K562 (cell line): ENCODE results near the gene CLEC2D. TPM values are rescaled to one million over a fixed set of nuclear protein-coding genes. Genes with fewer than 3 reads are reported as not detected.

Experiments
- ATAC-seq: fragments of 200-7000 bp; cut with Tn5 transposase; 3 replicates; pipeline ENCODE4 v1.9.1; 2020; ENCODE audit warnings: moderate library complexity
- BruUV-seq: library from RNA; stranded (reverse); fragments of 400-500 nt; replicated peaks from 2 replicates; lab custom pipeline; 2021; lab: Mats Ljungman, UMichigan
- CTCF ChIA-PET: fragments of 300-600 bp; formaldehyde crosslinking; extraction: SDS; loops from one replicate; lab custom pipeline; 2021; ENCODE audit warnings: low intra/inter-chr PET ratio; lab: Yijun Ruan, JAX
- POLR2A ChIA-PET: fragments of 300-600, 350-650 bp; sonication (Branson Sonifier 250); formaldehyde crosslinking; extraction: SDS; loops from one replicate; lab custom pipeline; 2021; ENCODE audit warnings: antibody characterized with exemption, inconsistent platforms; lab: Yijun Ruan, JAX
- DNase-seq, 4 experiments: peaks; one replicate each; pipeline versions ENCODE4 v3.0.0 to v3.0.0-alpha.2; 2011 to 2018; ENCODE audit warnings: low spot score in 3 of 4, mixed read lengths in 3 of 4; ENCODE audit errors: extremely low read depth in 1 of 4
- FAIRE-seq: peaks from 2 replicates; lab custom pipeline; 2011; peaks lifted over from hg19 to GRCh38; lab: Jason Lieb, UNC
- H2AFZ ChIP-seq: 2 replicates; pipeline ENCODE4 v1.6.0; 2011; ENCODE audit warnings: low read depth, low read length, control low read depth, inconsistent platforms
- H3K27ac ChIP-seq: fragments of 200-600 bp; 3 replicates; pipeline ENCODE4 v1.8.0; 2011; ENCODE audit warnings: low read depth, mild to moderate bottlenecking, control low read depth, inconsistent platforms, low read length, moderate library complexity, mixed read lengths; ENCODE audit errors: extremely low read depth
- H3K27me3 ChIP-seq, 2 experiments: fragments of 300-600 bp in 1 of 2; 2 replicates in 1 of 2; 3 replicates in 1 of 2; pipeline versions ENCODE4 v1.6.0 to v1.8.0; 2011; ENCODE audit warnings: inconsistent platforms in 2 of 2, low read length in 2 of 2, mild to moderate bottlenecking in 1 of 2, mixed read lengths in 1 of 2, moderate library complexity in 1 of 2; ENCODE audit not compliant: control insufficient read depth in 2 of 2, insufficient read depth in 2 of 2
- H3K36me3 ChIP-seq: fragments of 300-600 bp; 3 replicates; pipeline ENCODE4 v1.8.0; 2011; ENCODE audit warnings: mild to moderate bottlenecking, low read length, inconsistent platforms; ENCODE audit not compliant: control insufficient read depth, insufficient read depth
- H3K4me1 ChIP-seq, 2 experiments: fragments of 200-600 bp in 1 of 2; replicated peaks in 1 of 2; 2 replicates in 1 of 2; 3 replicates in 1 of 2; pipeline versions ENCODE4 v1.5.1 to v1.8.0; 2011; ENCODE audit warnings: inconsistent platforms in 2 of 2, low read length in 2 of 2, mild to moderate bottlenecking in 1 of 2, mixed read lengths in 1 of 2, moderate library complexity in 1 of 2; ENCODE audit not compliant: control insufficient read depth in 2 of 2, insufficient read depth in 2 of 2
- H3K4me2 ChIP-seq: 2 replicates; pipeline ENCODE4 v1.6.1; 2011; ENCODE audit warnings: low read length, control low read depth, inconsistent platforms, mixed read lengths; ENCODE audit not compliant: insufficient read depth
- H3K4me3 ChIP-seq: fragments of 200-600 bp; sonication (generic), shearing (Covaris generic); 2 replicates; pipeline ENCODE4 v1.5.1; 2016; ENCODE audit warnings: control low read depth, inconsistent platforms
- H3K79me2 ChIP-seq: fragments of 200-600 bp; 3 replicates; pipeline ENCODE4 v1.8.0; 2011; ENCODE audit warnings: low read length, inconsistent platforms; ENCODE audit not compliant: control insufficient read depth, insufficient read depth
- H3K9ac ChIP-seq, 2 experiments: 2 replicates each; pipeline versions ENCODE4 v1.6.0 to v1.6.1; 2011; ENCODE audit warnings: low read depth in 2 of 2, low read length in 2 of 2, control low read depth in 1 of 2, inconsistent platforms in 1 of 2, mild to moderate bottlenecking in 1 of 2, mixed read lengths in 1 of 2; ENCODE audit not compliant: insufficient read depth in 1 of 2
- H3K9me1 ChIP-seq: one replicate; pipeline ENCODE4 v1.6.0; 2011; ENCODE audit warnings: inconsistent platforms, mild to moderate bottlenecking, low read length, moderate library complexity; ENCODE audit not compliant: control insufficient read depth, insufficient read depth
- H3K9me3 ChIP-seq: replicated peaks from 2 replicates; pipeline ENCODE4 v1.5.1; 2011; ENCODE audit warnings: low read depth, low read length, inconsistent platforms; ENCODE audit not compliant: control insufficient read depth, insufficient read depth
- H4K20me1 ChIP-seq: replicated peaks from 2 replicates; pipeline ENCODE4 v1.6.1; 2011; ENCODE audit warnings: low read length, inconsistent platforms, mixed read lengths; ENCODE audit not compliant: control insufficient read depth, insufficient read depth
- BACH1 ChIP-seq: fragments of 200-800 bp; sonication (Bioruptor generic); IDR thresholded peaks from 2 replicates; pipeline ENCODE4 v1.6.1; 2016; ENCODE audit warnings: missing genetic modification characterization, missing compliant biosample characterization
- CHD1 ChIP-seq: fragments of 200-600 bp; sonication (generic); IDR thresholded peaks from one replicate; pipeline ENCODE4 v1.6.1; 2012; ENCODE audit warnings: mild to moderate bottlenecking, moderate library complexity, low read length, inconsistent platforms
- ETV1 ChIP-seq: fragments of 450-650 bp; conservative IDR thresholded peaks from 2 replicates; pipeline ENCODE4 v1.6.1; 2016; ENCODE audit warnings: missing genetic modification characterization, control low read depth, low read depth, missing compliant biosample characterization
- NFIC ChIP-seq: fragments of 450-650 bp; IDR thresholded peaks from 2 replicates; pipeline ENCODE4 v1.6.1; 2017; ENCODE audit warnings: mild to moderate bottlenecking, inconsistent platforms
- SMARCB1 ChIP-seq: IDR thresholded peaks from 2 replicates; pipeline ENCODE4 v1.6.1; 2011; ENCODE audit warnings: improper control_type of control experiment, low read depth; ENCODE audit not compliant: insufficient read length
- TARDBP ChIP-seq: fragments of 450-650 bp; IDR thresholded peaks from 2 replicates; pipeline ENCODE4 v1.6.1; 2016
- TBP ChIP-seq: optimal IDR thresholded peaks from 2 replicates; pipeline ENCODE3; 2011; ENCODE audit warnings: low read depth, low read length, improper control_type of control experiment
- ZNF766 ChIP-seq: fragments of 200-800 bp; sonication (Bioruptor generic); conservative IDR thresholded peaks from 2 replicates; pipeline ENCODE4 v1.6.1; 2016; ENCODE audit warnings: missing genetic modification characterization, missing compliant biosample characterization
- ZSCAN29 ChIP-seq: fragments of 450-650 bp; IDR thresholded peaks from 2 replicates; pipeline ENCODE4 v1.6.1; 2017
- WGBS: fragments of 100-300 bp; shearing (Covaris generic); methylation state at CpG from one replicate; pipeline ENCODE4 v1.1.6; 2016; ENCODE audit warnings: low coverage, mixed read lengths; ENCODE audit not compliant: insufficient coverage; ENCODE audit errors: missing lambda C conversion rate; 5-methylcytosine and 5-hydroxymethylcytosine counted together
- in situ Hi-C: fragments of 300-500 bp; cut with MboI; formaldehyde crosslinking; loops from 4 replicates; pipeline ENCODE4 v1.15.0; 2018; ENCODE audit warnings: inconsistent platforms, mixed read lengths
- intact Hi-C: fragments of 100-400 bp; cut with micrococcal nuclease; formaldehyde crosslinking; loops from 2 replicates; pipeline ENCODE4 v1.14.2; 2022
- polyA plus RNA-seq, 8 experiments: library from polyadenylated mRNA; depleted of rRNA in 4 of 8; stranded (reverse) in 5 of 8; unstranded in 3 of 8; fragments of >200 nt; fragmentation: Nextera tagmentation in 2 of 8; fragmentation: Illumina TruSeq in 1 of 8; extraction: Ambion mirVana in 2 of 8; extraction: Trizol in 1 of 8; gene quantifications; 2 replicates each; pipeline versions ENCODE4 v1.2.1 to v1.2.3, GENCODE V29; 2011 to 2014; ENCODE audit warnings: inconsistent platforms in 1 of 8, missing spikeins in 1 of 8
- total RNA-seq, 7 experiments: library from RNA; depleted of rRNA in 6 of 7; stranded (reverse); fragments of >200 nt in 6 of 7; fragmentation: Illumina TruSeq in 2 of 7; extraction: Trizol in 2 of 7; gene quantifications; 2 replicates each; pipeline versions ENCODE4 v1.2.1 to v1.2.3, GENCODE V29; 2011 to 2021; ENCODE audit warnings: low replicate concordance in 1 of 7

Gene CLEC2D
- total and polyA plus RNA-seq, 9 of the 15 experiments (the other 6 are each of a cell fraction or from before 2014, with no cell fraction given): 1.4 to 5.0 (median 2.2) TPM

GRCh38 chr12:9669534-9669933 lies at the start of gene CLEC2D (continued):
- no peak for TF ChIP-seq ZNF766 (CRISPR knock-in tag)
- TF ChIP-seq SMARCB1: no peak
- no peak for TF ChIP-seq ZSCAN29

- Histone ChIP-seq H3K4me3 (no peak overlapping the region), H3K9ac (no peak overlapping the region), H3K9me1 (no peaks in the 10 kb centered on the region), H3K36me3 (no peaks in the 10 kb centered on the region), H2AFZ (no peak overlapping the region), H4K20me1 (no peaks in the 10 kb centered on the region), H3K27ac (no peak overlapping the region), H3K27me3 (no peaks in the 10 kb centered on the region), H3K4me2 (no peak overlapping the region), H3K79me2 (no peaks in the 10 kb centered on the region), H3K4me1 (no peaks in the 10 kb centered on the region), H3K9me3 (no peaks in the 10 kb centered on the region)
- ATAC-seq (no peak), FAIRE-seq (no peak), DNase-seq (no peak)
- BruUV-seq: no TSS peak
- intact Hi-C loops: no loop called here
- TF ChIP-seq NFIC (no peak), ETV1 (tag) (no peak), BACH1 (tag) (no peak), TBP (no peak), CHD1 (no peak), TARDBP (no peak)
- WGBS: 67% methylated on average over 1 of the region's 3 CpGs
- in situ Hi-C loops: loop anchor here (25.0 kb wide), 1 partner anchor 288 kb away; no protein-coding TSS in a partner anchor
- CTCF ChIA-PET: no interaction called here
- POLR2A ChIA-PET: no interaction called here
Observed at GRCh38 chr12:9625019-9625418, 44.5 kb upstream of the CLEC2D start.
